ENCODE results near the gene AKT2.

The AKT2 gene

DNA sequence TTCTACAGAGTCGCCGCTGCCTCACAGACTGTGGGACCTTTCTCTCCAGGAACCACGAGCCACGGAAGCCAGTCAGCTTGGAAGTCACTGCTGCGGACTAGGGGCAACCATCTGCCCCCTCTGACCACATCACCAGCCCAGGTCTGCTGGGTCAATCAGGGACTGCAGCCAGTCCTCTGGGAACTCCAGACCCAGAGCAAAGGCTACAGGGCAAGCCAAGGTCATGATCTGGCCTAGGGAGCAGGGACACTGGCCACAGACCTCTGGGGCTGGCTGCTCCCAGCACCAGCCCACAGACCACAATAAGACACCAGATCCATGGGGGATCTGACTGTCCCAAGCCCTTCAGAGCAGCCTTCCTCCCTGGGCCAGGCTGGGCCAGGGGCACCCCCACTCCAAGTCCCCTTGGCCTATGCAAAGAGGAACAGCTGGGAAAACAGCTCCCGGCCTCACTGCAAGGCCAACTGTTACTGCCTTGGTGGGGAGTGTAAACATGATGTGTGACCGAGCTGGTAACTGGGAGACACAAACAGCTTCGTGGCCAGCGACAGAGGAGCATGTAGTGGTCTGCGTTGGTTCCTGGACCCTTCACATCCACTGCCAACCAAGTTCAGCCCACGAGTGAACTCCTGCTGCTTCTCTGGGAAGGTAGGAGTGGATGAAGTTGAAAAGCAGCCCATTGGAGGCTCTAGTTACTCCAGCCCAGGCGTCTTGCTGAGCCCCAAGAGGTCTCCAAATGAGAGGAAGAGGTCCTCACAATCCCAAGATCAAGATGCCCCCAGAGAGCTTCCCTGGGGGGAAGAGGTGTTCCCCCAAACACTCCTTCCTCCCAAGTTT lies 1.5 kb downstream of the AKT2 start:
- TF ChIP-seq CTCF (IDR thresholded peaks at IDR 0.05; ENCODE audit: extremely low read depth, missing control alignments) = no peak

DNA sequence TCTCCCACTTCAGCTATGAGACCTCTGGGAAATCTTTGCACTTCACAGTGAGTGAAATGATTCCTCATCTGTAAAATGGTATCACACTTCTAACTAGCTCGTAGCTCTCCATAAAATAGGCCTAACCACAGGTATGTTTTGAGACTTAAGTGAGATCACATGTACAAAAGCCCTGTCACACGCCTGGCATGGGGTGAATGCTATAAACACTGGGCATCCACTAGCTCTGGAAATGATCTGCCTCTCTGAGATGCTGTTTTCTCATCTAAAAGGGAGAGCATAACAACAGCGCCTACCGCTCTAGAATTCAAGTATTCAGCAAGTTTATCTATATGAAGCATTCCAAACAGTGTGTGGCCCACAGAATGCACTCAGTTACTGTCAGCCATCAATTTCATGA lies 2.2 kb downstream of the AKT2 start:
- no peak for DNase-seq (ENCODE audit: low spot score)
- TF ChIP-seq CTCF (IDR thresholded peaks at IDR 0.05; ENCODE audit: extremely low read depth, missing control alignments) = no peak

More for the DNA sequence above, 1.5 kb downstream of the AKT2 start:
- no peak for DNase-seq (ENCODE audit: low spot score)

DNA sequence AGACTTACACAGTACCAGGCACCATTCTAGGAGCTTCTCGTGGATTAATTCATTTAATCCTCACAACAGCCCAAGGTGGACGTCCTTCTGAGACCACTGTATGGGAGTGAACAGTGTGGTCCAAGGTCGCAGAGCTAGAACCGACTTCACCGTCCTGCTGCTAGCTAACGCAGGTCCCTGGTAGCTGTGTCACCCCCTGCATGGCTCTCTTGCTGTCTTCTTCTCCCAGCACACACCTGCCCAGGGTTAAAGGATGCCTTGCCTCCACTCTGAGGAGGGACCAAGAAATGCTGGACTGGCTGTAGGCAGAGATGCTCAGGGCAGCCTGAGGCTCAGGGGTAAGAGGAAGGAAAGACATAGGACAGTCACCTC lies 3.0 kb downstream of the AKT2 start:
- no peak for DNase-seq (ENCODE audit: low spot score)
- no peak for TF ChIP-seq CTCF (IDR thresholded peaks at IDR 0.05; ENCODE audit: extremely low read depth, missing control alignments)

DNA sequence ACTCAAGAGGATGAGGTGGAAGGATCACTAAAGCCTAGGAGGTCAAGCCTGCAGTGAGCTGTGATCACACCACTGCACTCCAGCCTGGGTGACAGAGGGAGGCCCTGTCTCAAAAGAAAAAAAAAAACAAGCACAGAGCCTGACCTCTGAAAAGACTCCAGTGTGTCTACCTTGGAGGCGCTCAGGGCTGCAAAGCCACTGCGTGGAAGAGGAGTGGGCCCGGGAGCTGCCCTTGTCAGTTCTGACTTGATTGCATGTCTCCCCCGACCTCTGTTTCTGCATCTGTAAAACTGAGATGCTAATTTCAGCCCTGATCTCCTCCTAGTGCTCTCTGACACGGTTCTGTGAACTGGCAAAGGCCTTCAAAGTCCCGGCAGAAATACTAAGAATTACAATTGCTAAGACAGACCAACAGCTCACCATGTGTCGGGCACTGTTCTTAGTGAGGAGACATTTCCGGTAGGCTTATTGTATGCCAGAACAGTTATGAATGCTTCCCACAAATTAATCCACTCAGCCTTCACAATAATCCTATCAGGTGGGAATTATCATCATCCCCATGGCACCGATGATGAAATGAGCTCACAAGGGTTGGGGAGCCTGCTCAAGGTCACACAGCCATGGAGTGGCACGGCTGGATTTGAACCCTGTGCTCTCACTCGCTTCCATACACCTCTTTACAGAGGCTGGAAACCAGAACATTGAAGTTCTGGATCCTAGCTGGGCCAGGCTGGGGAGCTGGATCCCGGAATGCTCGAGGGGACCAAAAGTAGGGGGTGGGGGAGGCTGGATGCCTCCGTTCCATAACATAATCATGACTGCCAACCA lies 3.5 kb downstream of the AKT2 start:
- no peak for TF ChIP-seq CTCF (IDR thresholded peaks at IDR 0.05; ENCODE audit: extremely low read depth, missing control alignments)
- no peak for DNase-seq (ENCODE audit: low spot score)

DNA sequence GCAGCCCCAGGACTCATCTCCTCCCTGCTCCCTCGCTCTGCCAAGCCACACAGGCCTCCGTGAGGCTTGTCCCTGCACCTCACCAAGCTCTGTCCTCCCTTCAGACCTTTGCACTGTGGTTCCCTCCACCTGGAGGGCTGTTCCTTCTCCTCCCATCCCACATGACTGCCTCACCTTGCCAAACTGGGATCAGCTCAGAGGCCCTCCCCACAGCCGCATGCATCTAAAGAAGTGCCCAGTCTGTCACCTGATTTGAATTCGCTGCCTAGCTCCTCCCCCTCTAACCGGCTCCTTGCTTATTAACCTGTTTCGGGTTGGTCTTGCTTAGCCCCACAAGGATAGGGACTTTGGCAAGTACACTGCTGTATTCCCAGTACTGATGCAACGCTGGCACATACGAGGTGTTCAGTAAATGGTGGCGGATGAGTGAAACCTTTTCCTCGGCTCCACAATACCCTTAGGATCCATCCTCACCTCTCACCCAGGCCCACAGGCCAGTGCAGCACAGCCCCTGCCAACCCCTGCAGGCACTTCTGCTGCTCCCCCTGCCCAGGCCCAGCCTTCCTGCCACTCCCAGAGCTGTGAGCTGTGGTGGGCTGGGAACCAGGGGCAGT lies 4.4 kb downstream of the AKT2 start:
- no peak for DNase-seq (ENCODE audit: low spot score)
- TF ChIP-seq CTCF (IDR thresholded peaks at IDR 0.05; ENCODE audit: extremely low read depth, missing control alignments) = no peak

GRCh38 chr19:40279761-40280607 lies 5.2 kb downstream of the AKT2 start:
- TF ChIP-seq CTCF (IDR thresholded peaks at IDR 0.05; ENCODE audit: extremely low read depth, missing control alignments) = no peak
- DNase-seq (ENCODE audit: low spot score) = peak; percentile 50
